AML-193 (cell line): Measurements from ENCODE around the gene CRYZ.
A peak's percentile ranks its signal among the peaks of the same experiment; 100 is the strongest.

ENCODE experiments used
- DNase-seq, 2 experiments: peaks; one replicate each; lab custom pipeline; 2025; lab: John Stamatoyannopoulos, UW

The CRYZ gene

GRCh38 chr1:74729741-74730478 is 2.9 kb downstream of the CRYZ start:
- no peak for DNase-seq

- DNase-seq, result no peak
These were observed 4.1 kb downstream of the CRYZ start for GRCh38 chr1:74728736-74729135.

- no peak for DNase-seq
These were observed 6.8 kb downstream of the CRYZ start for GRCh38 chr1:74726063-74726462.

GRCh38 chr1:74717626-74718025 is 15.2 kb downstream of the CRYZ start:
- DNase-seq, result no peak

GRCh38 chr1:74716822-74717221 is 16.0 kb downstream of the CRYZ start:
- DNase-seq, result no peak

GRCh38 chr1:74715806-74716205 is 17.0 kb downstream of the CRYZ start:
- no peak for DNase-seq

- no peak for DNase-seq
These were observed 17.7 kb downstream of the CRYZ start for GRCh38 chr1:74715236-74715502.

- no peak for DNase-seq
These were observed 18.2 kb downstream of the CRYZ start for GRCh38 chr1:74714429-74715235.

- no peak for DNase-seq
These were observed 19.0 kb downstream of the CRYZ start for GRCh38 chr1:74713849-74714248.

- DNase-seq, result no peak
These were observed 20.0 kb downstream of the CRYZ start for GRCh38 chr1:74712881-74713280.

- no peak for DNase-seq
These were observed 29.3 kb downstream of the CRYZ start for GRCh38 chr1:74703386-74704182.

GRCh38 chr1:74699331-74699730 is 33.5 kb downstream of the CRYZ start:
- DNase-seq, result no peak

- DNase-seq, result no peak
These were observed 35.0 kb downstream of the CRYZ start for GRCh38 chr1:74697832-74698231.

- DNase-seq, result no peak
These were observed 39.4 kb downstream of the CRYZ start for GRCh38 chr1:74693473-74693872.

GRCh38 chr1:74690909-74691308 is 41.9 kb downstream of the CRYZ start:
- DNase-seq, result no peak

- no peak for DNase-seq
These were observed 42.5 kb downstream of the CRYZ start for GRCh38 chr1:74690364-74690696.

- peak; percentile 25 to 40 for DNase-seq
These were observed 43.1 kb downstream of the CRYZ start for GRCh38 chr1:74689621-74690363.

- no peak for DNase-seq
These were observed 45.9 kb downstream of the CRYZ start for GRCh38 chr1:74686928-74687327.

GRCh38 chr1:74684301-74684700 is 48.5 kb downstream of the CRYZ start:
- no peak for DNase-seq

GRCh38 chr1:74683656-74684055 is 49.2 kb downstream of the CRYZ start:
- no peak for DNase-seq

- DNase-seq, result no peak
These were observed 51.0 kb downstream of the CRYZ start for GRCh38 chr1:74681851-74682250.

GRCh38 chr1:74681449-74681848 is 51.4 kb downstream of the CRYZ start:
- no peak for DNase-seq
